HG03103 (cell line): ENCODE data around the gene ARHGAP26.

Experiments used
- ATAC-seq: cut with Tn5 transposase; IDR thresholded peaks from one replicate; pipeline ENCODE4 v1.9.1; 2021; ENCODE audit warnings: low read depth; ENCODE audit not compliant: unreplicated experiment

Gene ARHGAP26

DNA sequence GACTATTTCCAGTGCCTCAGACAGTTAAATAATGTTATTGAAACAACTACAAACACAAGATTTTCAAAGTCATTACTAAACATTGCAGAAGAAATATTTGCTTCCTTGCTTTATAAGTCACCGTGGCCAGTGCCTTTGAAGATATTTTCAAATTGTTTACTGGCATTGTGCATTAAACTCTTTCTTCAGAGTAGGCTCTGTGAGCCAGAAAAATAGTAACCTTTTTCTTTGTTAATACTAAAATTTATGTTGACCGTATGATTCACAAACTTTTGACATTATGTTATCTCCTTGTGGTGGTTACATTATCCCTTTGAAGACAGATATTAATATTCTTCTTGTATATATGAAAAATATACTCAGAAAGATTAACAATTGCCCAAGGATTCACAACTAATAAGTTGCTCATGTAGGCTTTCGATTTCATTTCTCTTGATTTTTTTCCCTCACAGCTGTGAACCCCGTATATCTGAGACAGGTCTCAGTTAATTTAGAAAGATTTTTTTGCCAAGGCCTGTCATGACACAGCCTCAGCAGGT is 493.2 kb downstream of the ARHGAP26 start:
- ATAC-seq = no peak

DNA sequence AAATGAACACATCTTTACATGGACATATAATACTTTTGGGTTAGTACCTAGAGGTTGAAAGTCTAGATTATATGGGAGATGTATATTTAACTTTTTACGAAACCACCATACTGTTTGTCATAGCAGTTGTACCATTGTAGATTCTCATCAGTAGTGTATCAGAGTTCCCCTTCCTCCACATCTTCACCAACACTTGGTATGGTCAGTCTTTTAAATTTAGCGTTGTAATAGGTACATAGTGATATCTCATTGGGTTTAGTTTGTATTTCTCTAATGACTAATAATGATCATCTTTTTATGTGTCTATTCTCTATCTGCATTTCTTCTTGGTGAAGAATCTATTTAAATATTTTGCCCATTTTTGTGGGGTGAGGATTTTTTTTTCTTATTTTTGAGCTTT is 495.8 kb downstream of the ARHGAP26 start:
- no peak for ATAC-seq

DNA sequence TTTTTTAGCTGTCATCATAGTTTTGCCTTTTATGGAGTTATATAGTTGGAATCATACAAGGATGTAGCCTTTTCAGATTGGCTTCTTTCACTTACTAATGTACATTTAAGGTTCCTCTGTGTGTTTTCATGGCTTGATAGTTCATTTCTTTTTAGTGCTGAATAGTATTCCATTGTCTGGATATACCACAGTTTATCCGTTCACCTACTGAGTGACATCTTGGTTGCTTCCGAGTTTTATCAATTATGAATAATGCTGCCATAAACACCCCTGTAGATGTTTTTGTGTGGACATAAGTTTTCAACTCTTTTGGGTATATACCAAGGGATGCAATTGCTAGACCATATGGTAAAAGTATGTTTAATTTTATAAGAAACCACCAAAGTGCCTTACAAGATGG is 497.0 kb downstream of the ARHGAP26 start:
- ATAC-seq = no peak

DNA sequence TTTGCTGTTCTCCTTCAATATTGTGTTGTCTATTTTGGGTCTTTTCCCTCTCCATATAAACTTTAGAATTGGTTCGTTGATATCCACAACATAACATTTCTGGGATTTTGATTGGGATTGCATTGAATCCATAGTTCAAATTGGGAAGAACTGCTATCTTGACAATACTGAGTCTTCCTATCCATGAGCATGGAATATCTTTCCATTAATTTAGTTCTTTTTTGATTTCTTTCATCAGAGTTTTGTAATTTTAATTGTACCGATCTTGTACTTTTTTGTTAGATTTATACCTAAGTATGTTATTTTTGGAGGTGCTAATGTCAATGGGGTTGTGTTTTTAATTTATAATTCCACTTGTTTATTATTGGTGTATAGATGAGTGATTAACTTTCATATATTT is 498.2 kb downstream of the ARHGAP26 start:
- ATAC-seq = no peak

DNA sequence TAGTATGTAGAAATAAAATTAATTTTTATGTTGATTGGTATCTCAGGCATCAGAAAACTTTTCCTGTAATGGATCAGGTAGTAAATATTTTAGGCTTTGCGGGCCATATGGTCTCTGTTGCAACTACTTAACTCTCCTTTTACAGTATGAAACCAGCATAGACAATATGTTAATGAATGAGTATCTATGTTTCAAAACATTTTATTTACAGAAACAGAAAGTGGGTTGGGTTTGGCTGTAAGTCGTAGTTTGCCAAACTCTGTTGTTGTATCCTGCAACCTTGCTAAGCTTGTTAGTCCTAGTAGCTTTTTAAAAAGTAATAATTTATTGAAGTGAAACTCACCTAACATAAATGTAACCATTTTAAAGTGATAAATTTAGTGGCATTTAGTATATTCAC is 501.3 kb downstream of the ARHGAP26 start:
- no peak for ATAC-seq

DNA sequence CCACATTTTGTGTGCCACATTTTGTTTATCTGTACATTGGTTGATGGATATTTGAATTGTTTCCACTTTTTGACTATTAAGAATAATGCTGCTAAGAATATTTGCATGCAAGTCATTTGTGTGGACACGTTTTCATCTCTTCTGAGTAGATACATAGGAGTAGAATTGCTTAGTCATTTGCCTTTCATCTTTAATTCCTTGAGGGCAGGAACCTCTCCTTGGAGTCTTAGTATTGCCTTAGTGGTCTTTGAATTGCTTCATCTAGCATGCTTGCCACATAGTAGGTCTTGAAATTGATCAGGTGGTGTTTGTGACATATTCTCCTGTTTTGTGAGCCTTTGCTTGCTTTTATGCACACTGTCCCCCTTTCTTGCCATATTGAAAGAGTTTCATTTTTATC is 504.8 kb downstream of the ARHGAP26 start:
- no peak for ATAC-seq

DNA sequence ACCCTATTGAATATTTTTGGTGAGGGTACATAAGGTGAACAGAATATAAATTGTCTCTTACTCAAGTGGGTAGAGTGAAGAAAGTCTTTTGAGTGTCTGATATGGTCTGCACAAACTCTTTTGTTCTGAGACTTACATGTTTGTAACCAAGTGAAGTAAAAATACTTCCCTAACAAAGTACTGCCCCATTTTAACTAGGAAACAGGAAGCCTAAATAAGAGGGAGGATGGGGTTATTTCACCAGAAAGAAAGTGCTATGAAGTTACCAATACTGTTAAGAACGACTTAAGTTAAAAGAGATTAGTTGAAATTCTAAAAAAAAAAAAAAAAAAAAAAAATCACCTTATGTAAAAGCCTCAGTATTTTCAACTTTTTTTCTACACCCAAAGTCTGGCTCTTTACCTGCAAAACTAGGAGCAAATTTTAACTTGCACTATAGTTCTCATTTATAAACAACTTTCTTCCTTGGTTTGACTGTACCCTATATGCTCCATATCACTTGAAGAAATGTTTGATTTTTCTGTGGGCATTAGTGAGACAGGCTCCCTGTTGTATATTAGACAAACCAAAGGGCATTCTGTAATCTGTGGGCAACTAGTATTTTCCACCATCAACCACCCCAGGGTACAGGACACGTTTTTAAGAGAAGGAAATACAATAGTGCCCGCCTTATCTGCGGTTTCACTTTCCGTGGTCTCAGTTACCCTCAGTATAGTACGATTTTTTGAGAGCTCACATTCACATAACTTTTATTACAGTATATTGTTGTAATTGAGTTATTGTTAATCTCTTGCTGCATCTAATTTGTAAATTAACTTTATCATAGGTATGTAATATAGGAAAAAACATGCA is 505.6 kb downstream of the ARHGAP26 start:
- no peak for ATAC-seq

DNA sequence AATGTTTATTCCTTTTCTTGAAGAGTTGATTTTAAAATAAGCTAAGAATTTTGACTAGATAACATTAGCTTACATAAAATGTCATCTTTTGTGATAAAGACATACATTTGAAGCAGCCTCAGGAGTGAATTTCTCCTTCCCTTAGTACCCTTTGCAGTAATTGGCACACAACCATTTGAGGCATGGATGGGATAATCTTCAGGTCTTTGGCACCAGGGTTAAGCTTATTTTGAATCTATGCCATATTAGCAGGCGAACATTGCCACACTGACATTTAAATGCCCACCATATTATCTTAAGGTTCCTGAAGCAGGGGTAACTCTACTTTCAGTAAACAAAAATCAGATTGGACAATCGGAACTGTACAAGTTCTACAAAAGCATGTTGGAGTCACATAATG is 507.4 kb downstream of the ARHGAP26 start:
- ATAC-seq = no peak
